ENCODE measurements around the gene CDK16. TPM values are rescaled to one million over a fixed set of nuclear protein-coding genes. Genes with fewer than 3 reads are reported as not detected.

CDK16 gene
- total RNA-seq (2014; rRNA removed), result 132 and 136 TPM in 2 replicates
- 125 TPM for polyA plus RNA-seq (2012)

DNA sequence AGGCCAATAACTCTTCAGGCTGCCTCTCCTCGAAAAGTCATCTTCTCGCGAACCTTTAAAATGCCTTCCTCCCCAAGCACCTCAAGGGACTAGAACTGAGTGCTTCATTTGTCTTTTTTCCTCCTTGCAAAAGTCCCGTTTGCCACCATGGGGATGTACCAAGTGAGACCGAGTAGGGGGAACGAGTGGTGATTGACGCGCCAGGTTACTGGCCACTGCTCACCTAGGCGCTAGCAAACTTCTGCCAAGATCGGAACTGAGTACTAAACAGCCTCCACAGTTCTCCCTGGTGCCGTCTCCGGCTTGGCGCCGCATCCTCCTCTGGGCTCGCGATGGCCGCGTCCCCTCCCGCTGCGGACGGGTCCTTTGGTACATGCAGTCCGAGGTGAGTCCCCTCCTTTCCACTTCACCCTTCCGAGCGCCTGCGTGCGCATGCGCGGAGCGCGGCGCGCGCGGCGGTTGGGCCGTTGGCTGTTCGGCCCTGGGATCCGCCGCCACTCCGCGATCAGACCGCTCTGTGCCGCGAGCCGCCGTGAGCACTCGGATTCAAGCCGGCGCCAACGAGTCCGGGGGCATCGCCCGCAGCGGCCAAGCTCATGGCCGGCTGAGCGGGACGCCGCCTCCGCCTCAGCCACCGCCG is at the start of gene CDK16:
TSS of gene CDK16 (plus strand) at position 402 of the 640 bp plus-strand sequence. CDS start 4,877 bp downstream, outside the sequence.
- peak; percentile 75 for DNase-seq (ENCODE audit: low read depth)

DNA sequence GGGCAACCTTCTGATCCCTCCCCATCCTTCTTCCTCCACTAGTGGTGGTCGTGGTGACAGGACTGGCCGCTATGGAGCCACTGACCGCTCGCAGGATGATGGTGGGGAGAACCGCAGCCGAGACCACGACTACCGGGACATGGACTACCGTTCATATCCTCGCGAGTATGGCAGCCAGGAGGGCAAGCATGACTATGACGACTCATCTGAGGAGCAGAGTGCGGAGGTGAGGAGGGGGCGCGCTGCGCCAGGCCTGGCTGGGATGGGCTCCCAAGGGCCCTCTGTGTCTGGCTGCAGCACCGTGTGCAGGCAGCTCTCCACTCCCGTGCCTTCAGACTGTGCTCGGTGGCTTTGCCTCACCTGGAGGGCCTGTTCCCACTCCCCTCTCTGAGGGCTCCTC is 49.2 kb upstream of the CDK16 start:
- no peak for DNase-seq (ENCODE audit: low read depth)

DNA sequence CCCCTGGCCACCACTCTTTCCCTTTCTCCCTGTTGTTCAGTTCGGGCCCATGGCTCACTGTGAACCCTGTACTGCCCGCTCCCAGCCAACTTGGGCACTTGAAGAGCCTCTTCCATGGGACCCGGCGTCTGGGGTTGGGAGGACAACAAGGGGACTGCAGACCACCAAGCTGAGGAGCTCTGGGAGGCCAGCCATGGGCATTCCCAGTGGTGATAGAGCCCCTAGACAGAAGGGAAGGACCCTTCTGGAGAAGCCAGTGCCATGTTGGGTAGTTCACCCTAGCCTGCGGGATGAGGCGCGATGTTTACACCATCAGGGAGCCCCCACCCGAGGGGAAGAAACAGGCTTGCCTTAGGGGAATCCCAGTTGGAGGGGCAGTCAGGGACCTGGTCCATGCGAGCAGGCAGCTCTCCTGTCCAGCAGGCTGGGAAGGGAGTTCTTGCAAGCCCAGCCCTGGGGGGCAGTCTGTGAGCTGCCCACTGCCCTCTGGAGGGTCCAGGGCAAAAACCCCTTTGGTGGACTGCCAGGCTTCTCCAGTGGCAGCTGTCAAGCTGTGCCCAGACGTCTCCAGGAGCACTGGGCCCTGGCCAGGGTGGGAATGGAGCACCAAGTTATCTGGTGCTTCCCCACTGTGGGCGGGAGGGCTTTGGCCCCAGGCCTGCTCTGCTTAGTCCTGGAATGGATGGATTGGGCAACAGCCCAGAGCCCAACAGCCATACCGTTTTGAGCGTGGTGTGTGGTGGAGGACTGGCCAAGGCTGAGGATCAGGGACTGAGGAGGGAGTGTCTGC is 48.6 kb upstream of the CDK16 start:
- DNase-seq (ENCODE audit: low read depth), result no peak

DNA sequence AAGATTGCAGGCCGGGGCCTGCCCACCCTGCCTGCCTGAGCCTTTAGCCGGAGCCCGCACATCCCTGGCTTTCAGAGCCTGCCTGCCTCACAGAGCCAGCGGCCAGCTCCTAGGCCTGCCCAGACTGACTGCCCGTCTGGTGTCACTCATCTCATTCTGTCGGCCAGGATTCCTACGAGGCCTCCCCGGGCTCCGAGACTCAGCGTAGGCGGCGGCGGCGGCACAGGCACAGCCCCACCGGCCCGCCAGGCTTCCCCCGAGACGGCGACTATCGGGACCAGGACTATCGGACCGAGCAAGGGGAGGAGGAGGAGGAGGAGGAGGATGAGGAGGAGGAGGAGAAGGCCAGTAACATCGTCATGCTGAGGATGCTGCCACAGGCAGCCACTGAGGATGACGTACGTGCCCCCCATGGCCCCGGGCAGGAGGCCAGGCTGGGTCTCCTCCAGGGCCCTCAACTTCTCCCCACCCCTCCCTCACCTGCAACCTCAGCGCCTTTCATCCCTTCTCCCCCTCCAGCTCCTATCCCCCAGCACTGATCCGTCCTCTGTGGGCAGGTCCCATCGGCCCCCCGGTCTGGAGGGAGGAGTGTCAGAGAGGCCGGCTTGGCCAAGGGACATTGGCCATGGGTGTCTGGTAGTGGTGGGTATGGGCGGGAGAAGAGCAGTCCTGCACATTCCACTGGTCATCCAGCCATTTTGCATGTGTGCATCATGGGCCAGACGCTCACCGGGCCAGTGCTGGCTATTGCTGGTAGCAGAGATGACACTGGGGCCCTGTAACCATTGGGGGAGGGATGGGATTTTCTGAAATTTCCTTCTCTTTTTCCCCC is 47.4 kb upstream of the CDK16 start:
- DNase-seq (ENCODE audit: low read depth), result no peak

DNA sequence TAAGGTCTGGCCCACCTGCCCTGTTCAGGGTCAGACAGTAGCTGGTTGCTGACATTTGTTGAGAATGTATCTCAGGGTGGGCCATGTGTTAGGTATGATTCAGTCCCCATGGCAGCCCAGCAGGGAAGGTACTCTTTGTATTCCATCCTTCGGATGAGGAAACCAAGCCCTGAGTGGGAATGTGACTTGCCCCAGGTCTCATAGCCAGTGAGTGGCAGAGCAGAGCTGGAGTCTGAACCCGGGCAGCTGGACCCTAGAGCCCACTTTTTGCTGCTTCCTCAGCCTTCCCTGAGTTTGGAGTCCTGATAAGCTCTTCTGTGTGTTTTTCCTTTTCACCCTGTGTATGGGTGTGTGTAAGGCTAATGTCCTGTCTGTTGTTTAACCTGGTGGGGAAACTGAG is 46.5 kb upstream of the CDK16 start:
- DNase-seq (ENCODE audit: low read depth), result no peak

DNA sequence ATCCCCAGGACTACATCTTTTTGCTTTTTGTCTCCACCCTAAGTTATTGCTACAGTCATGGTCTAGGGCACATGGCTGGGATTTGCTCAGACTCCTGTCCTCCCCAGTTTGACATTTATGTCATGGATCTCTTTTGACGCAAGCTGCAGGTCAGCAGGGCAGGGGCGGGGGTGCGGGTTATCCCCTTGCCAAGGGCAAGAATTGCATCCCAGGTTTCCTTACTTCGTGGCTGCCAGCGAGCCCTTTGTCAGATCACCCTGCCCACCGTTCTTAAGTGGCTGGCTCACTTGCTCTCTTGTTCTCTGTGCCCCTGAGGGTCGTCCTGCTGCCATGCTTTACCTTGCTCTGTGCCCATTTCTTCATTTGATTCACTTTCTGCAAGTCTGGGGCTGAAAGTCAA is 45.9 kb upstream of the CDK16 start:
- no peak for DNase-seq (ENCODE audit: low read depth)

DNA sequence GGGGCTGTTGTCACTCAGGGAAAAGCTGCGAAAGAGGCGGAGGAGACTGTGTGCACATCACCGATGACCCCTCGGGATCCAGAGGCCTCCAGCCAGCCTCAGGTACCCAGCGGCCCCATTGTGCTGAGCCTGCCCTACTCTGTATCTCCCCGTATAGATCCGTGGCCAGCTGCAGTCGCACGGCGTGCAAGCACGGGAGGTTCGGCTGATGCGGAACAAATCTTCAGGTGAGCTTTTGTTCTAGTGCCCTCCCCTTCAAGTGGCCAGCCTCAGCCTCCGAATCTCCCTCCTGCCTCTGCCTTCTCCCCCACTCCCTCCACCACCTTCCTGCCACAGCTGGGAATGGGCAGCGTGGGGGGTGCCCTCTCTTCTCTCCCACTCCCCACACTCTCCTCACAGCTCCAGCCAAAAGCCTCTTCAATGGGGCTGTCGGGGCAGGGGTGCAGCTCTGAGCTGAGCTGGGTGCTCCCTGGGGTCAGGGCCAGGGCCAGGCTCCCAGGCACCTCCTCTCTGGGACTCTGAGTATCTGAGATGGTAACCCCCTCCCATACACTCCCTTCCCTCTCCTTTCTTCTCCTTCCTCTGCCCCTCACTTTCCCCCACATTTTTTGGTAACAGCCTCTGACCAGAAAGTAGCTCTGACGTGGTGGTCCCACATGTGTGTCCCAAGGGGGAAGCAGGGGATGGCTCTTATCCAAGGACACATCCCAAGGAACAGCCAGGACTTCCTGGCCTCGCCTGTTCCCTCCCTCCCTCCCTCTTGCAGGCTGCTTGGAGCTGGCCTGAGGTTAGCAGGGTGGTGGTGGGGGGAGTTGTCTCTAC is 45.3 kb upstream of the CDK16 start:
- DNase-seq (ENCODE audit: low read depth), result no peak

DNA sequence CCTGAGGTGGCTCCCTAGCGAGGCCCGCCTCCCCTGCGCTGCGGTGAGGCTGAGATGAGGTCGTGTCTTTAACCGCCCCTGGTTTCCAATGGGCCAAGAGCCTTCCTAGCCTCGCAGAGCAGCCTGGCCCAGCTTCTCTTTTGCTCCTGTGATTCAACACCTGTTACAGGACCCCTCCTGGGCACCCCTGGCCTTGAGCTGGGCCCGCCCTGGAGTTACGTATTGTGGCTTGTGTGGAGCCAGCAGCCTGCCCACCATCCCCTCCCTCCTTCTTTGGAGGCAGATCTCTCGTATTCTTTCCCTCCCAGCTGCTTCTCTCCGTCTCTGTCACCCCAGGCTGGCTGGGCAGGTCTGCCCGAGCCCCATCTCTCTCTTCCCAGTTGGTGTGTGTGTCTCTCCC is 44.1 kb upstream of the CDK16 start:
- DNase-seq (ENCODE audit: low read depth), result no peak

DNA sequence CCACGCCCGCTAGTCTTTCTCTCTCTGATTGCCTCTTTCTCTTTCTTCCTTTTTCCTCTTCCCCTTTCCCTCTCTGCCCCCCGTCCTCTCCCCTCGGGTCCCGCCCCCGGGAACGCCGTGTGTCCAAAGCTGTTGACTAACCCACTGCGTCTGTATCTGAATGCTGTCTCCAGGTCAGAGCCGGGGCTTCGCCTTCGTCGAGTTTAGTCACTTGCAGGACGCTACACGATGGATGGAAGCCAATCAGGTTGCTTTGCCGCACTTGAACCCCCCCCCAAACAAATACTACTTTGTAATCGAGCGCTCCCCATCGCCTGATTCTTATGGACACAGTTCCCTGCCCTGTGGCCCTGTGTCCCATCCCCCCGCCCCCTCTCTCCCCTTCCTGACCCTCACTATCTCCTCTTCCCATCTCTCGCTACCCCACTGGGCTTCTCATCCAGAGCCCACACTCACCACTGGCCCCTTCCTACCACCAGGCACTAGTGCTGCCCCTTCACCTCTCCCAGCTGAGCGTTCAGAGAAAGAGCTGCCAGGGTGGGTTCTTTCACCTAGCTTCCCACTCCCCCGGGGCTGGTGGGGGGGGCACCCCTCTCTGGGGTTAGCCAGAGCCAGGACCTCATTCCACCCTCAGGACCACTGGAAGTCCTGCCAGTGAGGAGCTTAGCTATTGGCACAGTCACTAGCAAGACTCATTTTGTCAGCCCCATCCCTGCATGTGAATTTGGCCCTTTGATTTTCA is 43.5 kb upstream of the CDK16 start:
- DNase-seq (ENCODE audit: low read depth), result no peak

DNA sequence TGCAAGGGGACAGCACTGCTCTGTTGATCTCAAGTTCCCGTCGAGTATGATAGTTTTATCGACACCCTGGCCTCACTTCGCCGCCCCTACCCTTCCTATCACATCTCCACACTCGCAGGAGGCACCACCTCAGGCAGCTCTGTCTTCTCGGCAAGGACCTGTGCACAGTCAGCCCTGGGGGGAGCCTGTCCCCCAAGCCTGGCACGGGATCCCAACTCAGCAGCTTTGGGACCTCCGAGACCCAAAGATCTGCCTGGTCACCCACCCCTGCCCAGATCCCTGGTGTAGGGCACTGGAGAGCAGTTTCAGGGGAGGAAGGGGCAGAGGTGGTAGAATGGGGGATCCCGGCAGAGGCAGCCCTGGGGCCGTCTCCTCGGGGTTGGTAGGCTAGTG is 42.9 kb upstream of the CDK16 start:
- DNase-seq (ENCODE audit: low read depth), result no peak

DNA sequence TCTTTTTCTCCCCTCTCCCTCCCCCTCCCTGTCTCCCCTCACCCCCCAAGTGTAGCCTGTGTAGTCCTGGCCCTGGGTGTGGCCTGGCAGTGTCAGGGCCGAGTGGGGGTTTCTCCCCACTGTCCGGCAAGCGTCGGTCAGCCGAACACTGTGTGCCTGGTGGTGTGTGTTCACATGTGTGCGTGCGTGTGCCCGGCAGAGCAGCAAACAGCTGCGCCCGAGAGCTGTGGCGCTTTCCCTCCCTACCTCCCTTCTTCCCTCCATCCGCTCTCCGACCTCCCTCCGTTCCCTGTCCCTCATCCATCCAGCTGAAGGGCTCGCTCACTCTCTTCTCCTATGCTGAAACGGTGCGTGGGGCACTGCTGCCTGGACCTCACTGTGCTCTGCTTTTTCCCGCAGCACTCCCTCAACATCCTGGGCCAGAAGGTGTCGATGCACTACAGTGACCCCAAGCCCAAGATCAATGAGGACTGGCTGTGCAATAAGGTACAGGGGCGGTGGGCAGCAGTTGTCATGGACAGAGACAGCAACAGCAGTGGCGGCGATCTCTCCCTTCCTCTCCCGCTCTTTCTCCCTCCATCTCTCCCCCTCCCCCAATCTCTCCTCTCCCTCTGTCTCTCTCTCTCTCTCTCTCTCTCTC is 42.3 kb upstream of the CDK16 start:
- DNase-seq (ENCODE audit: low read depth), result no peak

DNA sequence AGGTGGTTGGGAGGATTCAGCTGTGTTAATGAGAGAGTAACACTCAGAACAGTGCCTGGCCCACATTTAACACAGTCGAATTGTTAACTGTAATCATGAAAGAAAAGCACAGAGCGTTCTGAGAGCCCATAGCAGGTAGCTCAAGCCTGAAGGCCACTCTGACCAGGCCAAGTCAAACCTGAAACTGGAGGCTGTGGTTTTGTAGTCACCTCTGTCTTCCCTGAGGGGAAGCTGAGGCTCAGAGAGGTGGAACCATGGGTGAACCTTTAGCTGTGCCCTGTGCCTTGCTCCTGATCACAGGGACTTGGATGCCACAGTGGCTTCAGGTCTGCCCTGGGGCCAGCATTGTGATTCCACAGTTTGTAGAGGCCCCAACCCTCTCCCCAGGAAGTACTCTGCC is 41.4 kb upstream of the CDK16 start:
- no peak for DNase-seq (ENCODE audit: low read depth)

DNA sequence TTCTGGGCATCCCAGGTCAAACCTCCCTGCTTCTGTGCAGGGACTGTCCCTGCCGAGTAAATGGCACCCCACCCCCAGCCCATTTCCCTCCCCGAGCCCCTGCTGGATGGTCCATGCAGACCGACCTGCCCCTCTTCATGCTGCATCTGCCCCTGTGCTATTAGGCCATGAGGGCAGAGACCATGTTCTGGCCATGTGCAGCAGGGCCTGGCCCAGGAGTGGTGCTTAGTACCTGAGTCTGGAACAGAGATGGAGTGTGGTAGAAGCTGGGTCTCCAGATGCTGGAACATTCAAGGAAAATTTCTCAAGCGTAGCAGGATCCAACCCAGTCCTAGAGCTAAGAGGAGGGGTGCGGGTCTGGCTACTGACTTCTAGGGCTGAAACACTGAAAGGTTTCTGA is 40.1 kb upstream of the CDK16 start:
- no peak for DNase-seq (ENCODE audit: low read depth)

DNA sequence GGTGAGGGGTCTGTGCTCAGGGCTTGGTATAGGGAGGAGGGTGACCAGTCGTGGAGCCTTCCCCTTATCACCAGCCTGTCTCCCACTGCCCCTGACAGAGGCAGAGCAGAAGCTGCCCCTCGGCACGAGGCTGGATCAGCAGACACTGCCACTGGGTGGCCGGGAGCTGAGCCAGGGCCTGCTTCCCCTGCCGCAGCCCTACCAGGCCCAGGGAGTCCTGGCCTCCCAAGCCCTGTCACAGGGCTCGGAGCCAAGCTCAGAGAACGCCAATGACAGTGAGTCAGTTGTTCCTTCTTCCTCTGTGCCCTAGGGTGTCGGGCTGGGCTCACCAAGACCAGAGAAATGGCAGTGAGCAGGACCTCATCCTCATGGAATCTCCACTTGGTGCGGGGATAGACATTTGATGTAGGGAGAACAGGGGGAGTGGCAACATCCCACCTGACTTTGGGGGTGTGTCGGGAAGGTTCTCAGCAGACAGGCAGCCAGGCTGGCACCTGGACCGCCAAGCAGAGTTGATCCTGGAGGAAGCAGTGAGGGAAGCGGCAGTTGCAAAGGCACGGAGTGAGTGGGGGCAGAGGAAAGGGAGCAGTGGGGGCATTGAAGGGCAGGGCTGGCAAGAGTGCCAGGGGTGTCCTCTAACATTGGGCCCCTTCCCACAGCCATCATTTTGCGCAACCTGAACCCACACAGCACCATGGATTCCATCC is 39.1 kb upstream of the CDK16 start:
- no peak for DNase-seq (ENCODE audit: low read depth)

DNA sequence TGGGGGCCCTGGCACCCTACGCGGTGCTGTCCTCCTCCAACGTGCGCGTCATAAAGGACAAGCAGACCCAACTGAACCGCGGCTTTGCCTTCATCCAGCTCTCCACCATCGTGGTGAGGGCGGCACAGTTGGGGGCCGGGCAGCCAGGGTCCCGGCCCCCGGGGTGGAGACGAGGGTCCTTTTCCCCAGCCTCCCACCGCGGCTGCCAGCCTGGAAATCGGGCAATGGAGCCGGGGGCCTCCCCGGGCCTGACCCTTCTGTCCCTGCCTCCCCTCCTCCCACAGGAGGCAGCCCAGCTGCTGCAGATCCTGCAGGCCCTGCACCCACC is 38.6 kb upstream of the CDK16 start:
- DNase-seq (ENCODE audit: low read depth), result no peak

DNA sequence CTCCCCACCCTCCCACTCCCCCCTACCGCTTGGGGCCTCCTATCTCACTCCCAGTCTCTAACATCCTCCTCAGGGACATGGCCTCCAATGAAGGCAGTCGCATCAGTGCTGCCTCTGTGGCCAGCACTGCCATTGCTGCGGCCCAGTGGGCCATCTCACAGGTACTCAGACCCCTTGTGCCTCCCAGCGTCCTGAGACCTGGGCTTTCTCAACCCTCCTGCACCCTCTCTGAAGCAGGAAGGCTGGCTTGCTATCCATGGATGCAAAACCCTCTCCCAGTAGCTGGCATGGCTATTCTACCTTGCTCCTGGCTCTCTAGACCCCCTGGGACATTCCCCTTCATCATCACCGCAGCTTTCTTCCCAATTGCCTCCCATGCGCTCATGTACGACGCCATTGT is 38.1 kb upstream of the CDK16 start:
- no peak for DNase-seq (ENCODE audit: low read depth)

DNA sequence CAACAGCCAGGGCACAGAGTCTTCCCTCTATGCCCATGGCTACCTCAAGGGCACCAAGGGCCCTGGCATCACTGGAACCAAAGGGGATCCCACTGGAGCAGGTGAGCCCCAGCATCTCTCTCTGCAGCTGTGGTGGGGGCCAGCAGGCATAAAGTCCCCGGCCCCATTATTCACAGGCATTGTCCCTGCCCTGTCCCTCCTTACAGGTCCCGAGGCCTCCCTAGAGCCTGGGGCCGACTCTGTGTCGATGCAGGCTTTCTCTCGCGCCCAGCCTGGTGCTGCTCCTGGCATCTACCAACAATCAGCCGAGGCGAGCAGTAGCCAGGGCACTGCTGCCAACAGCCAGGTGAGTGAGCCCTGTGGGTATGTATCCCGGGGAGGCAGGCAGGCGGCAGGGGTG is 37.2 kb upstream of the CDK16 start:
- DNase-seq (ENCODE audit: low read depth), result no peak

DNA sequence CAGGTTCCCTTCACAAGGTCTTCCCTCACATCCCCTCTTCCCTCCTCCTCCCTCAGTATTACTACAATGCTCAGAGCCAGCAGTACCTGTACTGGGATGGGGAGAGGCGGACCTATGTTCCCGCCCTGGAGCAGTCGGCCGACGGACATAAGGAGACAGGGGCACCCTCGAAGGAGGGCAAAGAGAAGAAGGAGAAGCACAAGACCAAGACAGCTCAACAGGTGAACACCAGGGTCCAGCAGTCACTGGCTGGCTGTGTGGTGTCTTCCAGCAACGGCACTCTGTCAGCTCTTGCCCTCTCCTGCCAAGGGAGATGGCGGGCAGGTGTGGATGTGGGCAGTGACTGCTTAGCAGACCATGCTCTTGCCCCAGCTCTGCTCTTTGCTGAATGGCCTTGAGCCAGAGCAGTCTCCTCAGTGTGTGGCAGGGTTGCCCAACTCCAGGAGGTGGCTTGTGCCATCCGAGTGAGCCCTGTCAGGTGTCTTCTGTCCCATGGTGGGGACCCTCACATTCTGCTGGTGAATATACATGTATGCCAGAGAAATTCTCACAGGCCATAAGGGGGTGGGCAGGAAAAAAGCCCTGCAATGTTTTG is 36.3 kb upstream of the CDK16 start:
- DNase-seq (ENCODE audit: low read depth), result no peak

DNA sequence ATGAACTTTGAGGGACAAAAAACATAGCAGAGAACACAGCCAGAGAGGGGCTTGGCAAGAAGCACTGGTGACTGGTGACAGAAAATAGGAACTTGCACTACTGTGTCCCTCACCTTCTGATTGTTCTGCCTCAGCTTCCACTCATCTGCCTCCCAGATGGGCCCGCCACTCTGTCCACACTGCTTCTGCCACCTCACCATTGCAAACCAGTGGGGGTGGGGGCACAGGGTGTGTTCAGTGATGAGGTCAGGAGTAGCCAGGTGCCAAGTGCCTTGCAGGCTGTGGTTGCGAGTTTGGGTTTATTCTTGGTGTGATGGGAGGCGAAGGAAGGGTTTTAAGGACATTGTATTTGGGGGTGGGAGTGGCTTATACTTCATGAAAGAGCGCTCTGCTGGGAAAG is 34.0 kb upstream of the CDK16 start:
- DNase-seq (ENCODE audit: low read depth), result no peak
